GM21619 (cell line): Measurements from ENCODE around the gene DNAH8.

Source experiments
- ATAC-seq: cut with Tn5 transposase; IDR thresholded peaks from one replicate; pipeline ENCODE4 v1.9.1; 2021; ENCODE audit not compliant: unreplicated experiment

DNAH8 gene

GRCh38 chr6:39061588-39061987, 346.5 kb downstream of the DNAH8 start:
- no peak for ATAC-seq

GRCh38 chr6:39062014-39062740, 347.1 kb downstream of the DNAH8 start:
- no peak for ATAC-seq

GRCh38 chr6:39063526-39063925, 348.4 kb downstream of the DNAH8 start:
- no peak for ATAC-seq

GRCh38 chr6:39065561-39065960, 350.4 kb downstream of the DNAH8 start:
- ATAC-seq, result no peak

- no peak for ATAC-seq
Measured at GRCh38 chr6:39068391-39068790, 353.3 kb downstream of the DNAH8 start.

- ATAC-seq, result no peak
Measured at GRCh38 chr6:39072830-39073229, 357.7 kb downstream of the DNAH8 start.

GRCh38 chr6:39073471-39074355, 358.6 kb downstream of the DNAH8 start:
- ATAC-seq, result no peak

- ATAC-seq, result no peak
Measured at GRCh38 chr6:39074486-39074885, 359.4 kb downstream of the DNAH8 start.

- no peak for ATAC-seq
Measured at GRCh38 chr6:39075010-39075686, 360.0 kb downstream of the DNAH8 start.

- no peak for ATAC-seq
Measured at GRCh38 chr6:39075807-39076622, 360.9 kb downstream of the DNAH8 start.

- ATAC-seq, result no peak
Measured at GRCh38 chr6:39076623-39077535, 361.8 kb downstream of the DNAH8 start.

GRCh38 chr6:39077882-39078594, 362.9 kb downstream of the DNAH8 start:
- ATAC-seq, result no peak

- no peak for ATAC-seq
Measured at GRCh38 chr6:39078695-39079094, 363.6 kb downstream of the DNAH8 start.

- ATAC-seq, result no peak
Measured at GRCh38 chr6:39079197-39080125, 364.4 kb downstream of the DNAH8 start.
